Body of pancreas (tissue), 4 donors: Measurements from ENCODE around the gene OR8G1. TPM values are rescaled to one million over a fixed set of nuclear protein-coding genes. Genes with fewer than 3 reads are reported as not detected.

Experiments used
- ATAC-seq: fragments of 150-250 bp; one replicate; pipeline ENCODE4 v1.9.1; 2016
- DNase-seq, 4 donors: peaks; one replicate each; pipeline ENCODE4 v3.0.0-alpha.2; 2019
- H3K27ac ChIP-seq, 4 donors: fragments of 200-600 bp; sonication (generic); 1 replicate in 3 of 4; 2 replicates in 1 of 4; pipeline versions ENCODE4 v1.5.1 to v1.6.1; 2016 to 2019; ENCODE audit warnings: mild to moderate bottlenecking in 1 of 4, mixed read lengths in 1 of 4, moderate library complexity in 1 of 4
- H3K27me3 ChIP-seq, 2 donors: fragments of 200-600 bp; sonication (generic); one replicate each; pipeline ENCODE4 v1.6.0; 2016; ENCODE audit warnings: mild to moderate bottlenecking in 1 of 2
- H3K36me3 ChIP-seq, 2 donors: fragments of 200-600 bp; sonication (generic); replicated peaks in 1 of 2; 2 replicates each; pipeline ENCODE4 v1.5.1; 2016; ENCODE audit warnings: low read depth in 2 of 2; ENCODE audit not compliant: insufficient read depth in 1 of 2
- H3K4me1 ChIP-seq: fragments of 200-600 bp; sonication (generic); one replicate; pipeline ENCODE4 v1.6.0; 2016
- H3K4me3 ChIP-seq, 2 donors: fragments of 200-600 bp; sonication (generic); 1 replicate in 1 of 2; 2 replicates in 1 of 2; pipeline ENCODE4 v1.5.1; 2016 to 2019
- H3K9me3 ChIP-seq, 3 donors: fragments of 200-600 bp; sonication (generic); 1 replicate in 2 of 3; 2 replicates in 1 of 3; pipeline ENCODE4 v1.5.1; 2016
- POLR2A ChIP-seq, 3 donors: fragments of 450-650 bp; IDR thresholded peaks; one replicate each; pipeline ENCODE4 v1.6.1; 2016; ENCODE audit warnings: antibody characterized with exemption in 3 of 3, mild to moderate bottlenecking in 2 of 3
- WGBS, 2 donors: methylation state at CpG; one replicate each; pipeline ENCODE4 v1.1.5; 2017; 5-methylcytosine and 5-hydroxymethylcytosine counted together
- intact Hi-C: fragments of 100-400 bp; cut with DNase I; formaldehyde crosslinking; loops from one replicate; pipeline ENCODE4 v1.15.1; 2023
- total RNA-seq, 2 donors: library from RNA; depleted of rRNA; stranded (reverse); fragments of >200 nt; gene quantifications; one replicate each; pipeline ENCODE4 v1.1.0, GENCODE V29; 2016
- TF ChIP-seq, protein P1 (sequence below), 7 experiments: fragments of 450-650 bp in 4 of 7; fragments of 200-600 bp in 3 of 7; sonication (generic) in 3 of 7; IDR thresholded peaks; one replicate each; pipeline ENCODE4 v1.5.1; 2016 to 2019; ENCODE audit warnings: antibody characterized with exemption in 7 of 7

Gene OR8G1
- total RNA-seq, 2 donors from 2014 or later, result not detected

DNA sequence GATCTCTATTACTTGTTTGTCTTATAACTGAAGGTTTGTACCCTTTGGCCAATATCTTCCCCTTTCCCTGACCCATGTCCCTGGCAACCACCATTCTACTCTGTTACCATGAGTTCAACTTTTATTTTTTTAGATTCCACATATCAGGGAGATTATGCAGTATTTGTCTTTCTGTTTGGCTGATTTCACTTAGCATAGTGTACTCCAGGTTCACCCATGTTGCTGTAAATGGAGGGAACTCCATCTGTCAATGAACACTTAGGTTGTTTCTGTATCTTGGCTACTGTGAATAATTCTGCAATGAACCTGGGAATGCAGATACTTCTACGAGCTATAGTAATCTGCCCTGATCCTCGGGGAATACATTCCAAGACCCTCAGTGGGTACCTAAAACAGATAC lies 42.9 kb upstream of the OR8G1 start:
- ATAC-seq (peak; percentile 27), DNase-seq (no peak)
- TF ChIP-seq, protein P1, sequence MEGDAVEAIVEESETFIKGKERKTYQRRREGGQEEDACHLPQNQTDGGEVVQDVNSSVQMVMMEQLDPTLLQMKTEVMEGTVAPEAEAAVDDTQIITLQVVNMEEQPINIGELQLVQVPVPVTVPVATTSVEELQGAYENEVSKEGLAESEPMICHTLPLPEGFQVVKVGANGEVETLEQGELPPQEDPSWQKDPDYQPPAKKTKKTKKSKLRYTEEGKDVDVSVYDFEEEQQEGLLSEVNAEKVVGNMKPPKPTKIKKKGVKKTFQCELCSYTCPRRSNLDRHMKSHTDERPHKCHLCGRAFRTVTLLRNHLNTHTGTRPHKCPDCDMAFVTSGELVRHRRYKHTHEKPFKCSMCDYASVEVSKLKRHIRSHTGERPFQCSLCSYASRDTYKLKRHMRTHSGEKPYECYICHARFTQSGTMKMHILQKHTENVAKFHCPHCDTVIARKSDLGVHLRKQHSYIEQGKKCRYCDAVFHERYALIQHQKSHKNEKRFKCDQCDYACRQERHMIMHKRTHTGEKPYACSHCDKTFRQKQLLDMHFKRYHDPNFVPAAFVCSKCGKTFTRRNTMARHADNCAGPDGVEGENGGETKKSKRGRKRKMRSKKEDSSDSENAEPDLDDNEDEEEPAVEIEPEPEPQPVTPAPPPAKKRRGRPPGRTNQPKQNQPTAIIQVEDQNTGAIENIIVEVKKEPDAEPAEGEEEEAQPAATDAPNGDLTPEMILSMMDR (IDR thresholded peaks at IDR 0.05), result no peak
- TF ChIP-seq POLR2A (IDR thresholded peaks at IDR 0.05), result no peak
- no peak overlapping the region for H3K27ac ChIP-seq
- H3K4me3 ChIP-seq, result no peak overlapping the region
- H3K4me1 ChIP-seq, result no peaks in the 10 kb centered on the region
- H3K27me3 ChIP-seq, result no peaks in the 10 kb centered on the region
- no peaks in the 10 kb centered on the region for H3K9me3 ChIP-seq
- 58 to 71% methylated on average over 2 of the region's 2 CpGs for WGBS, 2 donors
- no peaks in the 10 kb centered on the region for H3K36me3 ChIP-seq
- intact Hi-C loops, result no loop called here

DNA sequence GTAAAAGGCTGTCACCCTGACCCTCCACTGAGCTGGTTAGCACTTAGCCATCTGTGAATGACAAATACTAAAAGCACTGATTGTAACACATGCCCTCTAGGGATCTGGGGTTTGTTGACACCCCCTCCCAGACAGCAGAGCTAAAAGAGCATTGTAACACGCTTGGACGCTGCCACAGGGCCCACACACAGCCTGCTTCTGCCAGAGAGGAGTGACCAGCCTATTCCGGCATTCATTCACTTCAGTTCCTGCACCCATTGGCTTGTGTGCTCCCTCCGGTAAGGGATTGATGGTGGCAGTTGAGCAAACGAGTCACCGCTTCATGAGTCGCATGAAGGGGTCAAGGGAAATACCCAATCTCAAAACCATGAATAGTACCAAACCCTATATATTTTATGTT lies 42.0 kb upstream of the OR8G1 start:
- Histone ChIP-seq H3K4me3 (no peak overlapping the region), H3K27ac (no peak overlapping the region), H3K4me1 (no peaks in the 10 kb centered on the region), H3K27me3 (no peaks in the 10 kb centered on the region), H3K9me3 (no peaks in the 10 kb centered on the region), H3K36me3 (no peaks in the 10 kb centered on the region)
- TF ChIP-seq, protein P1 (IDR thresholded peaks at IDR 0.05), result no peak
- TF ChIP-seq POLR2A (IDR thresholded peaks at IDR 0.05), result no peak
- 87 to 93% methylated on average over 7 of the region's 7 CpGs for WGBS, 2 donors
- ATAC-seq (no peak), DNase-seq (peak in 1 of 4 donors; percentile 8)
- intact Hi-C loops, result no loop called here

DNA sequence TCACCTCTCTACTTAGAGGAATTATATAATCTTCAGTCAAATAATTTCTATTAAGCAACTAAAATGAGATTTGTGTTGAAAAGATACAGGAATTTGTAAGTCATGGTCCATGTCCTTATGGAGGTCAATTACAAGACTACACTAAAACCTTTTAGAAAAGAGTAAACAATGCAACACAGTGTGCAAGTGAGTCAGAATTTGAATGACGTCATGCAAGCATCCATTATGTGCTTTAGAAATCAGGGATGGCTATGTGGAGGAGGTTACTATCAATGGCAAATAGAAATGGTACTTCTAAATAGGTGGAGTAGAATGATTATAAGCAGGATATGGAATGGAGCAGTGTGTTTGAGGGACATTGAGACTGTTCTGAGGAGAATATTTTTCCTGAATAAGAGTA lies 41.2 kb upstream of the OR8G1 start:
- no peaks in the 10 kb centered on the region for H3K9me3 ChIP-seq
- TF ChIP-seq POLR2A (IDR thresholded peaks at IDR 0.05), result no peak
- TF ChIP-seq, protein P1 (IDR thresholded peaks at IDR 0.05), result no peak
- 28 to 49% methylated on average over 1 of the region's 1 CpG for WGBS, 2 donors
- no peaks in the 10 kb centered on the region for H3K36me3 ChIP-seq
- intact Hi-C loops, result no loop called here
- DNase-seq (no peak), ATAC-seq (no peak)
- no peaks in the 10 kb centered on the region for H3K4me1 ChIP-seq
- H3K4me3 ChIP-seq, result no peak overlapping the region
- H3K27me3 ChIP-seq, result no peaks in the 10 kb centered on the region
- no peak overlapping the region for H3K27ac ChIP-seq

DNA sequence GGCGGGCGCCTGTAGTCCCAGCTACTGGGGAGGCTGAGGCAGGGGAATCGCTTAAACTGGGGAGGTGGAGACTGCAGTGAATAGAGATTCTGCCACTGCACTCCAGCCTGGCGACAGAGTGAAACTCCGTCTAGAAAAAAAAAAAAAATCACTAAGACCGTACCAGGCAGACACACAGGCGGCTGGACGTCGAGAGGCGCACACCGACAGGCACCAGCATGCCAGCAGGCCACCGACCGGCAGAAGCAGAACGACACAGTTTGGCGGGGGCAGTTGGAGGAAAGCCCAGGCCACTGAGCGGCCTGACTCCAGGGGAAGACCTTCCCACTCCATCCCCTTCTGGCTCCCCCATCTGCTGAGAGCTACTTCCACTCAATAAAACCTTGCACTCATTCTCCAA lies 40.2 kb upstream of the OR8G1 start:
- H3K4me1 ChIP-seq, result no peaks in the 10 kb centered on the region
- no peaks in the 10 kb centered on the region for H3K27me3 ChIP-seq
- H3K4me3 ChIP-seq, result no peak overlapping the region
- no peaks in the 10 kb centered on the region for H3K9me3 ChIP-seq
- intact Hi-C loops, result no loop called here
- H3K27ac ChIP-seq, result no peak overlapping the region
- DNase-seq, result no peak
- TF ChIP-seq, protein P1 (IDR thresholded peaks at IDR 0.05), result no peak
- no peak for TF ChIP-seq POLR2A (IDR thresholded peaks at IDR 0.05)
- no peak for ATAC-seq
- 92 to 95% methylated on average over 16 of the region's 16 CpGs for WGBS, 2 donors
- no peaks in the 10 kb centered on the region for H3K36me3 ChIP-seq

DNA sequence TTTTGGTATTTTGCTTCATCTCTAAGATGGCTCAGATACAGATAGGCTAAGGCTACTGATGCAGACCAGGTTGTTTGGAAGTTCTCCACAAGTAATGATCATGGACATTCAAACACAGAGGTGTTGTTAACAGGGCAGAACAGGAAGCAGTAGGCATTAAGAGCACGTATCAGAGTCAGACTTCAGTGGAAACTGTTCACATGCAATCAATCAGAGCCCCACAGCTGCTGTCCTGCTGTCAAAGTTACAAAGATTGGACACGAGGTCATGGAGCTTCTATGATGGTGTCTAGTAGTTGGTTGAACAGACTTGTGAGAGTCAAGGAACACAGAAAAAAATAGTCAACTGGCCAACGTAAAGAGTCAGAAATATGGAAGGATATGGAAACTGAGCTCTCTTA lies 37.9 kb upstream of the OR8G1 start:
- Histone ChIP-seq H3K27me3 (no peaks in the 10 kb centered on the region), H3K36me3 (no peaks in the 10 kb centered on the region), H3K4me1 (no peaks in the 10 kb centered on the region), H3K9me3 (no peaks in the 10 kb centered on the region), H3K27ac (no peak overlapping the region), H3K4me3 (no peak overlapping the region)
- ATAC-seq (no peak), DNase-seq (no peak)
- intact Hi-C loops, result no loop called here
- TF ChIP-seq POLR2A (IDR thresholded peaks at IDR 0.05), result no peak
- TF ChIP-seq, protein P1 (IDR thresholded peaks at IDR 0.05), result no peak
- WGBS, 2 donors, result 34 to 36% methylated on average over 3 of the region's 3 CpGs
